IMR-90 (cell line): ENCODE results near the gene CAPN2. TPM values are rescaled to one million over a fixed set of nuclear protein-coding genes. Genes with fewer than 3 reads are reported as not detected.

ENCODE experiments used
- ATAC-seq: fragments of 200-7000 bp; cut with Tn5 transposase; 2 replicates; pipeline ENCODE4 v1.9.1; 2020; ENCODE audit warnings: low read depth, mild to moderate bottlenecking, moderate library complexity
- BruUV-seq: library from RNA; stranded (reverse); fragments of 400-500 nt; replicated peaks from 2 replicates; lab custom pipeline; 2021; lab: Mats Ljungman, UMichigan
- CTCF ChIA-PET: fragments of 300-600 bp; formaldehyde crosslinking; extraction: SDS; loops from one replicate; lab custom pipeline; 2021; ENCODE audit warnings: antibody characterized with exemption; lab: Yijun Ruan, JAX
- POLR2A ChIA-PET: fragments of 300-600 bp; sonication (Branson Sonifier 250); formaldehyde crosslinking; loops from one replicate; lab custom pipeline; 2022; ENCODE audit warnings: antibody characterized with exemption; ENCODE audit not compliant: unreplicated experiment; lab: Charles Lee
- DNase-seq: peaks from one replicate; pipeline ENCODE4 v3.0.0; 2013
- H2AFZ ChIP-seq: replicated peaks from 2 replicates; pipeline ENCODE3; 2013; ENCODE audit warnings: low read length, mild to moderate bottlenecking; ENCODE audit not compliant: poor library complexity
- H2AK5ac ChIP-seq: 2 replicates; pipeline ENCODE4 v1.6.1; 2013; ENCODE audit warnings: low read depth, low read length, inconsistent platforms
- H2AK9ac ChIP-seq: replicated peaks from 2 replicates; pipeline ENCODE3; 2013; ENCODE audit warnings: mild to moderate bottlenecking, low read depth, low read length, moderate library complexity; ENCODE audit not compliant: poor library complexity
- H2BK120ac ChIP-seq: 2 replicates; pipeline ENCODE4 v1.6.1; 2013; ENCODE audit warnings: low read depth, low read length, inconsistent platforms
- H2BK15ac ChIP-seq: 3 replicates; pipeline ENCODE4 v1.6.1; 2013; ENCODE audit warnings: low read depth, low read length, inconsistent platforms
- H2BK20ac ChIP-seq: 2 replicates; pipeline ENCODE4 v1.6.1; 2013; ENCODE audit warnings: low read depth, mild to moderate bottlenecking, inconsistent platforms, low read length, moderate library complexity
- H2BK5ac ChIP-seq: 2 replicates; pipeline ENCODE4 v1.6.1; 2013; ENCODE audit warnings: mild to moderate bottlenecking, low read depth, low read length, inconsistent platforms; ENCODE audit not compliant: poor library complexity, severe bottlenecking
- H3K14ac ChIP-seq: replicated peaks from 2 replicates; pipeline ENCODE4 v1.6.1; 2013; ENCODE audit warnings: low read depth, low read length, inconsistent platforms
- H3K18ac ChIP-seq: 2 replicates; pipeline ENCODE4 v1.6.1; 2013; ENCODE audit warnings: low read depth, low read length, control low read depth
- H3K23ac ChIP-seq: 2 replicates; pipeline ENCODE4 v1.6.1; 2013; ENCODE audit warnings: low read depth, low read length, inconsistent platforms
- H3K27ac ChIP-seq: 2 replicates; pipeline ENCODE4 v1.5.1; 2013; ENCODE audit warnings: mild to moderate bottlenecking, control low read depth, low read length; ENCODE audit not compliant: insufficient read depth
- H3K27me3 ChIP-seq: 2 replicates; pipeline ENCODE4 v1.6.1; 2013; ENCODE audit warnings: low read length; ENCODE audit not compliant: control insufficient read depth, insufficient read depth
- H3K36me3 ChIP-seq: 2 replicates; pipeline ENCODE4 v1.6.1; 2013; ENCODE audit warnings: low read length, mixed read lengths; ENCODE audit not compliant: control insufficient read depth, insufficient read depth
- H3K4ac ChIP-seq: 2 replicates; pipeline ENCODE4 v1.6.1; 2013; ENCODE audit warnings: low read depth, low read length, inconsistent platforms
- H3K4me1 ChIP-seq: 2 replicates; pipeline ENCODE4 v1.6.1; 2013; ENCODE audit warnings: low read length, mixed read lengths; ENCODE audit not compliant: control insufficient read depth, insufficient read depth
- H3K4me2 ChIP-seq: 2 replicates; pipeline ENCODE4 v1.6.1; 2013; ENCODE audit warnings: low read depth, mild to moderate bottlenecking, control low read depth, low read length, moderate library complexity
- H3K4me3 ChIP-seq: 2 replicates; pipeline ENCODE4 v1.5.1; 2013; ENCODE audit warnings: low read depth, mild to moderate bottlenecking, control low read depth, low read length, moderate library complexity; ENCODE audit not compliant: insufficient read depth
- H3K56ac ChIP-seq: 2 replicates; pipeline ENCODE4 v1.6.1; 2013; ENCODE audit warnings: low read length, inconsistent platforms; ENCODE audit not compliant: insufficient read depth; ENCODE audit errors: extremely low read depth
- H3K79me1 ChIP-seq, 2 experiments: 2 replicates each; pipeline ENCODE4 v1.6.1; 2013; ENCODE audit warnings: low read length in 2 of 2, inconsistent platforms in 1 of 2, low read depth in 1 of 2
- H3K9ac ChIP-seq: 2 replicates; pipeline ENCODE4 v1.6.1; 2013; ENCODE audit warnings: low read depth, low read length, control low read depth
- H3K9me1 ChIP-seq: 2 replicates; pipeline ENCODE4 v1.6.1; 2013; ENCODE audit warnings: low read length, inconsistent platforms; ENCODE audit not compliant: insufficient read depth
- H3K9me3 ChIP-seq: 2 replicates; pipeline ENCODE4 v1.6.1; 2013; ENCODE audit warnings: low read length; ENCODE audit not compliant: control insufficient read depth, insufficient read depth
- H4K20me1 ChIP-seq: 2 replicates; pipeline ENCODE4 v1.6.1; 2013; ENCODE audit warnings: low read length, inconsistent platforms; ENCODE audit not compliant: insufficient read depth
- H4K5ac ChIP-seq: 2 replicates; pipeline ENCODE4 v1.6.1; 2013; ENCODE audit warnings: mild to moderate bottlenecking, low read depth, low read length, control low read depth
- H4K8ac ChIP-seq, 2 experiments: 2 replicates each; pipeline ENCODE4 v1.6.1; 2013; ENCODE audit warnings: low read depth in 2 of 2, low read length in 2 of 2, control low read depth in 1 of 2, inconsistent platforms in 1 of 2
- H4K91ac ChIP-seq: 2 replicates; pipeline ENCODE4 v1.6.1; 2013; ENCODE audit warnings: low read depth, low read length, inconsistent platforms; ENCODE audit not compliant: insufficient read depth
- BHLHE40 ChIP-seq: fragments of 150-350 bp; IDR thresholded peaks from 2 replicates; pipeline ENCODE4 v1.6.1; 2016; ENCODE audit warnings: mild to moderate bottlenecking, low read depth, low read length
- CEBPB ChIP-seq: IDR thresholded peaks from 2 replicates; pipeline ENCODE4 v1.6.1; 2012; ENCODE audit warnings: low read depth, low read length, improper control_type of control experiment
- CHD1 ChIP-seq: IDR thresholded peaks from 2 replicates; pipeline ENCODE4 v1.6.1; 2012; ENCODE audit warnings: low read depth, low read length, improper control_type of control experiment
- ELK1 ChIP-seq: fragments of 150-350 bp; IDR thresholded peaks from 2 replicates; pipeline ENCODE4 v1.6.1; 2016; ENCODE audit warnings: low read depth, mild to moderate bottlenecking, low read length, moderate library complexity, borderline replicate concordance
- FOS ChIP-seq: fragments of 150-350 bp; IDR thresholded peaks from 2 replicates; pipeline ENCODE4 v1.6.1; 2016; ENCODE audit warnings: low read depth, low read length
- MAFK ChIP-seq: IDR thresholded peaks from 2 replicates; pipeline ENCODE4 v1.6.1; 2012; ENCODE audit warnings: low read depth, low read length, improper control_type of control experiment
- MAZ ChIP-seq: IDR thresholded peaks from 2 replicates; pipeline ENCODE4 v1.6.1; 2012; ENCODE audit warnings: low read depth, mild to moderate bottlenecking, low read length, improper control_type of control experiment, moderate library complexity, borderline replicate concordance
- MXI1 ChIP-seq: IDR thresholded peaks from 2 replicates; pipeline ENCODE4 v1.6.1; 2012; ENCODE audit warnings: low read depth, mild to moderate bottlenecking, low read length, moderate library complexity, borderline replicate concordance
- NFE2L2 ChIP-seq: fragments of 150-350 bp; IDR thresholded peaks from 2 replicates; pipeline ENCODE4 v1.6.1; 2016; ENCODE audit warnings: low read depth, mild to moderate bottlenecking, low read length
- RAD21 ChIP-seq: IDR thresholded peaks from 2 replicates; pipeline ENCODE4 v1.6.1; 2012; ENCODE audit warnings: low read length, improper control_type of control experiment
- RCOR1 ChIP-seq: IDR thresholded peaks from 2 replicates; pipeline ENCODE4 v1.6.1; 2012; ENCODE audit warnings: mild to moderate bottlenecking, low read length, improper control_type of control experiment; ENCODE audit not compliant: insufficient replicate concordance
- RFX5 ChIP-seq: IDR thresholded peaks from 2 replicates; pipeline ENCODE4 v1.8.0; 2012; ENCODE audit warnings: low read depth, mild to moderate bottlenecking, low read length, moderate library complexity
- SMC3 ChIP-seq: fragments of 150-350 bp; IDR thresholded peaks from 2 replicates; pipeline ENCODE4 v1.6.1; 2016; ENCODE audit warnings: low read depth, mild to moderate bottlenecking, antibody characterized with exemption, low read length, moderate library complexity
- WGBS, 2 experiments: methylation state at CpG; one replicate each; pipeline versions ENCODE4 v1.1.5 to v1.1.7; 2013; ENCODE audit warnings: missing lambda C conversion rate in 2 of 2; ENCODE audit not compliant: insufficient read length in 1 of 2; ENCODE audit errors: extremely low coverage in 2 of 2; 5-methylcytosine and 5-hydroxymethylcytosine counted together
- dilution Hi-C: fragments of 300-500 bp; cut with HindIII; formaldehyde crosslinking; loops from one replicate; pipeline ENCODE4 v1.14.3; 2018; ENCODE audit warnings: low sequenced_read_pairs; ENCODE audit not compliant: unreplicated experiment
- in situ Hi-C: fragments of 300-500 bp; cut with MboI; formaldehyde crosslinking; loops from 3 replicates; pipeline ENCODE4 v1.14.3; 2019; ENCODE audit warnings: low sequenced_read_pairs, inconsistent platforms, mixed read lengths
- intact Hi-C: fragments of 100-400 bp; cut with micrococcal nuclease; formaldehyde crosslinking; loops from 2 replicates; pipeline ENCODE4 v1.10.0; 2022
- polyA plus RNA-seq, 3 experiments: library from polyadenylated mRNA; depleted of rRNA; stranded (reverse); fragments of >200 nt; gene quantifications; 2 replicates each; pipeline ENCODE4 v1.2.3, GENCODE V29; 2012; ENCODE audit warnings: low replicate concordance in 1 of 3
- total RNA-seq: library from RNA; depleted of rRNA; stranded (reverse); fragments of >200 nt; gene quantifications from 2 replicates; pipeline ENCODE4 v1.2.3, GENCODE V29; 2012
- TF ChIP-seq, protein P1 (sequence below): conservative IDR thresholded peaks from 2 replicates; pipeline ENCODE4 v1.5.1; 2012; ENCODE audit warnings: mild to moderate bottlenecking, low read depth, low read length, improper control_type of control experiment

CAPN2 gene
- total and polyA plus RNA-seq, 2 of the 4 experiments (the other 2 are of a cell fraction): 339 to 430 TPM

- in situ Hi-C loops: loop anchor here (5.0 kb wide), 1 partner anchor 547 kb away; no protein-coding TSS in a partner anchor
- TF ChIP-seq CHD1 (no peak), ELK1 (no peak), MXI1 (no peak), BHLHE40 (no peak), MAFK (no peak), NFE2L2 (no peak), FOS (no peak), RFX5 (no peak), RAD21 (peak; percentile 91), CEBPB (no peak), MAZ (no peak), SMC3 (peak; percentile 79), RCOR1 (no peak)
- TF ChIP-seq, protein P1, sequence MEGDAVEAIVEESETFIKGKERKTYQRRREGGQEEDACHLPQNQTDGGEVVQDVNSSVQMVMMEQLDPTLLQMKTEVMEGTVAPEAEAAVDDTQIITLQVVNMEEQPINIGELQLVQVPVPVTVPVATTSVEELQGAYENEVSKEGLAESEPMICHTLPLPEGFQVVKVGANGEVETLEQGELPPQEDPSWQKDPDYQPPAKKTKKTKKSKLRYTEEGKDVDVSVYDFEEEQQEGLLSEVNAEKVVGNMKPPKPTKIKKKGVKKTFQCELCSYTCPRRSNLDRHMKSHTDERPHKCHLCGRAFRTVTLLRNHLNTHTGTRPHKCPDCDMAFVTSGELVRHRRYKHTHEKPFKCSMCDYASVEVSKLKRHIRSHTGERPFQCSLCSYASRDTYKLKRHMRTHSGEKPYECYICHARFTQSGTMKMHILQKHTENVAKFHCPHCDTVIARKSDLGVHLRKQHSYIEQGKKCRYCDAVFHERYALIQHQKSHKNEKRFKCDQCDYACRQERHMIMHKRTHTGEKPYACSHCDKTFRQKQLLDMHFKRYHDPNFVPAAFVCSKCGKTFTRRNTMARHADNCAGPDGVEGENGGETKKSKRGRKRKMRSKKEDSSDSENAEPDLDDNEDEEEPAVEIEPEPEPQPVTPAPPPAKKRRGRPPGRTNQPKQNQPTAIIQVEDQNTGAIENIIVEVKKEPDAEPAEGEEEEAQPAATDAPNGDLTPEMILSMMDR: peak; percentile 84
Observed at GRCh38 chr1:223683586-223684487, 28.5 kb upstream of the CAPN2 start.

More at GRCh38 chr1:223683586-223684487, 28.5 kb upstream of the CAPN2 start:
- CTCF ChIA-PET: interaction anchor here (0.8 to 1.6 kb wide), 4 partner anchors 22 to 574 kb away, joined by 3 to 11 read pairs (median 4); no protein-coding TSS in a partner anchor
- Histone ChIP-seq H3K9me3 (no peaks in the 10 kb centered on the region), H2AK9ac (no peak overlapping the region), H2BK15ac (no peak overlapping the region), H3K18ac (no peak overlapping the region), H4K20me1 (no peaks in the 10 kb centered on the region), H4K5ac (no peak overlapping the region), H3K14ac (no peak overlapping the region), H3K4ac (no peak overlapping the region), H3K9me1 (no peaks in the 10 kb centered on the region), H3K9ac (no peak overlapping the region), H2BK20ac (no peak overlapping the region), H3K36me3 (no peaks in the 10 kb centered on the region), H2BK5ac (no peak overlapping the region), H3K56ac (no peak overlapping the region), H2AFZ (no peak overlapping the region), H3K4me1 (no peaks in the 10 kb centered on the region), H4K8ac (no peak overlapping the region), H3K79me1 (no peaks in the 10 kb centered on the region), H3K23ac (no peak overlapping the region), H3K4me3 (no peak overlapping the region), H4K91ac (no peak overlapping the region), H2BK120ac (no peak overlapping the region), H3K4me2 (no peak overlapping the region), H3K27me3 (peaks cover 30% of the 10 kb centered on the region), H3K27ac (no peak overlapping the region), H2AK5ac (no peak overlapping the region)
- WGBS, 2 experiments: 60% methylated on average over 2 of the region's 9 CpGs; no CpG with 5 or more reads in 1 of the 2 experiments
- dilution Hi-C loops (no loop called here), intact Hi-C loops (loop anchor here (1.0 to 5.0 kb wide), 4 partner anchors 153 to 946 kb away; no protein-coding TSS in a partner anchor)
- POLR2A ChIA-PET: no interaction called here
- peak; percentile 88 for ATAC-seq
- BruUV-seq: no TSS peak
- peak; percentile 60 for DNase-seq
